ENCODE measurements around the gene BLTP3A.
A peak's percentile ranks its signal among the peaks of the same experiment; 100 is the strongest.
"Not testable (repeated sequence)": the region's sequence is repeated elsewhere in the genome, so short reads cannot be mapped to it uniquely, and the experiment has no call there.

Gene BLTP3A, protein sequence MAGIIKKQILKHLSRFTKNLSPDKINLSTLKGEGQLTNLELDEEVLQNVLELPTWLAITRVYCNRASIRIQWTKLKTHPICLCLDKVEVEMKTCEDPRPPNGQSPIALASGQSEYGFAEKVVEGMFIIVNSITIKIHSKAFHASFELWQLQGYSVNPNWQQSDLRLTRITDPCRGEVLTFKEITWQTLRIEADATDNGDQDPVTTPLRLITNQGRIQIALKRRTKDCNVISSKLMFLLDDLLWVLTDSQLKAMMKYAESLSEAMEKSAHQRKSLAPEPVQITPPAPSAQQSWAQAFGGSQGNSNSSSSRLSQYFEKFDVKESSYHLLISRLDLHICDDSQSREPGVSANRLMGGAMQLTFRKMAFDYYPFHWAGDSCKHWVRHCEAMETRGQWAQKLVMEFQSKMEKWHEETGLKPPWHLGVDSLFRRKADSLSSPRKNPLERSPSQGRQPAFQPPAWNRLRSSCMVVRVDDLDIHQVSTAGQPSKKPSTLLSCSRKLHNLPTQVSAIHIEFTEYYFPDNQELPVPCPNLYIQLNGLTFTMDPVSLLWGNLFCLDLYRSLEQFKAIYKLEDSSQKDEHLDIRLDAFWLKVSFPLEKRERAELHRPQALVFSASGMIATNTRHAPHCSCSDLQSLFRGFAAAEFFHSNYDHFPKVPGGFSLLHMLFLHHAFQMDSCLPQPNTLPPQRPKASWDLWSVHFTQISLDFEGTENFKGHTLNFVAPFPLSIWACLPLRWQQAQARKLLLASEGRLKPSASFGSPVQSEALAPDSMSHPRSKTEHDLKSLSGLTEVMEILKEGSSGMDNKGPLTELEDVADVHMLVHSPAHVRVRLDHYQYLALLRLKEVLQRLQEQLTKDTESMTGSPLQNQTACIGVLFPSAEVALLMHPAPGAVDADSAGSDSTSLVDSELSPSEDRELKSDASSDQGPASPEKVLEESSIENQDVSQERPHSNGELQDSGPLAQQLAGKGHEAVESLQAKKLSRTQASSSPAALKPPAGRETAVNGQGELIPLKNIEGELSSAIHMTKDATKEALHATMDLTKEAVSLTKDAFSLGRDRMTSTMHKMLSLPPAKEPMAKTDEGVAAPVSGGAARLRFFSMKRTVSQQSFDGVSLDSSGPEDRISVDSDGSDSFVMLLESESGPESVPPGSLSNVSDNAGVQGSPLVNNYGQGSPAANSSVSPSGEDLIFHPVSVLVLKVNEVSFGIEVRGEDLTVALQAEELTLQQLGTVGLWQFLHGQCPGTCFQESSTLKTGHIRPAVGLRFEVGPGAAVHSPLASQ (N-terminal part only)

DNA sequence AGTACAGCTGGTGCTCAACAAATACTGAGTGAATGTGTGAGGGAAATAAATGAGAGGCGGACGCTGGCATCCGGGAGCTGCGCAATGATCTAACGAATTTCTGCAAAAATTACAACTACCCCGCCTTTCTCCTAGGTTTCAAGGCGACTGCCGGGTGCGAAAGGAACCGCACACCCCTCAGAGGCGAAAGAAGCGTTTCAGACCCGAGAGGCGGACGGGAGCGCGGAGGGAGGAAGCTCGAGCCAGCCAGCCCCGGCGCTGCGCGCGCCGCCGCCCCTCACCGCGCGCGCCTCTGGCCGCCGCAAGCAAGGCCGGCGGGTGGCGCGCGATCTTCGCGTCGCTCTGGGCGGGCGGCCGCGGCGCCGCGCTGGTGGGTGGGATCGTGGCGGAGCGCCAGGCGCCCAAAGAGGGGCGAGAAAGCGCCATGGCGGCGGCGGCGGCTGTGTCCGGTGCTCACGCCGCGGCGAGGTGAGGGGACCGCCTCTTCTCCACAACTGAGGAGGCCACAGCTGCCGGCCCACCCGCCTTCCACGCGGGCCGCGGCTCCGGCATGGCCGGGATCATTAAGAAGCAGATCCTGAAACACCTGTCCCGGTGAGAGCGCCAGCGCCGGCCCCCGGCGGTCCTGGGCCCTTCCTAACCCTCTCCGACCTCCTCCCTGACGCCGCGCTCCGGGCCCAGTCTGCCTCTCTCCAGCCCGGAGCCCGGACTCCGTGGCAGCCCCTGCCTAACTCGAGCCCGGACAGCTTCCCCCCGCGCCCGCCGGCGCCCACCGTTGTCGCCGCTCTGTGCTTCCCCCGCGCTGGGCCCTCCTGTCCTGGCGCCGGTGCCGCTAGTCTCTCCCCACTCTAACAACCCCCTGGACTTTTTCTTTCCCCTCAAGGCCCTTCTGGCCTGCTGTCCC, at the start of gene BLTP3A:
Gene BLTP3A, plus strand, starts transcription at position 383 of the 904 bp plus-strand sequence. Its CDS starts 168 bp downstream, at position 551.
- peak; percentile 74 to 81 for DNase-seq

DNA sequence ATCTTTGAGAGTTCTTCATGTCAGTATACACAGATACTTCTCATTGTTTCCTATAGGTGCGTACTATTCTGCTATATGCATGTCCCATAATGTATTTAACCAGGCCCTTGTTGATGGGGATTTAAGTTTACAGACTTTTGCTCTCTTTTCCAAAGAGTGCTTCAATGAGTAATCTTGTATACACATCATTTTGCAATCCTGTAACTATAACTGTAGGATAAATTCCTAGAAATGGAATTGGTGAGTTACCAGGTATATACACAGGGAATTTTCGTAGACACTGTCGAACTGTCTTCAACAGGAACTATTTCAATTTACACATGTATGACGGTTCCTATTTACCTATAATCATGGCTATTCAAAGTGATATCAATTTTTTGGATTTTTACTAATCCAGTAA, 49.8 kb upstream of the BLTP3A start:
- DNase-seq = no peak

DNA sequence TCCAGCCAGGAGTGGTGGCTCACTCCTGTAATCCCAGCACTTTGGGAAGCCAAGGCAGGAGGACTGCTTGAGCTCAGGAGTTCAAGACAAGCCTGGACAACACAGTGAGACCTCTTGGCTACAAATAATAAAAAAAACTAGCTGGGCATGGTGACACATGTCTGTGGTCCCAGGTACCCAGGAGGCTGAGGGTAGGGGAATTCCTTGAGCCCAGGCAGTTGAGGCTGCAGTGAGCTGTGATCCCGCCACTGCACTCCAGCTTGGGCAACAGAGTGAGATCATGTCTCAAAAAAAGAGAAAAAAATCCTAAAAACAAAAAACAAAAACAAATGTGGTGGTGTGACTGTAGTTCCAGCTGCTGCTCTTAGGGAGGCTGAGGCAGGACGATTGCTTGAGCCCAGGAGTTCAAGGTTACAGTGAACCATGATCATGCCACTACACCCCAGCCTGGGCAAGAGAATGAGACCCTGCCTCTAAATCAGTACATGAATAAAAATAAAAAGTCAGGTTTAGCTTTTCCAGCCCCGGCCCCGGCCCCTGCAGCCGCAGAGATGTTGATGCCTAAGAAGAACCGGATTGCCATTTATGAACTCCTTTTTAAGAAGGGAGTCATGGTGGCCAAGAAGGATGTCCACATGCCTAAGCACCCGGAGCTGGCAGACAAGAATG, 48.1 kb upstream of the BLTP3A start:
- no peak for DNase-seq

DNA sequence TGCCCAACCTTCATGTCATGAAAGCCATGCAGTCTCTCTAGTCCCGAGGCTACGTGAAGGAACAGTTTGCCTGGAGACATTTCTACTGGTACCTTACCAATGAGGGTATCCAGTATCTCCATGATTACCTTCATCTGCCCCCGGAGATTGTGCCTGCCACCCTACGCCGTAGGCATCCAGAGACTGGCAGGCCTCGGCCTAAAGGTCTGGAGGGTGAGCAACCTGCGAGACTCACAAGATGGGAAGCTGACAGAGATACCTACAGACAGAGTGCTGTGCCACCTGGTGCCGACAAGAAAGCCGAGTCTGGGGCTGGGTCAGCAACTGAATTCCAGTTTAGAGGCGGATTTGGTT, 47.6 kb upstream of the BLTP3A start:
- not testable (repeated sequence) for DNase-seq

DNA sequence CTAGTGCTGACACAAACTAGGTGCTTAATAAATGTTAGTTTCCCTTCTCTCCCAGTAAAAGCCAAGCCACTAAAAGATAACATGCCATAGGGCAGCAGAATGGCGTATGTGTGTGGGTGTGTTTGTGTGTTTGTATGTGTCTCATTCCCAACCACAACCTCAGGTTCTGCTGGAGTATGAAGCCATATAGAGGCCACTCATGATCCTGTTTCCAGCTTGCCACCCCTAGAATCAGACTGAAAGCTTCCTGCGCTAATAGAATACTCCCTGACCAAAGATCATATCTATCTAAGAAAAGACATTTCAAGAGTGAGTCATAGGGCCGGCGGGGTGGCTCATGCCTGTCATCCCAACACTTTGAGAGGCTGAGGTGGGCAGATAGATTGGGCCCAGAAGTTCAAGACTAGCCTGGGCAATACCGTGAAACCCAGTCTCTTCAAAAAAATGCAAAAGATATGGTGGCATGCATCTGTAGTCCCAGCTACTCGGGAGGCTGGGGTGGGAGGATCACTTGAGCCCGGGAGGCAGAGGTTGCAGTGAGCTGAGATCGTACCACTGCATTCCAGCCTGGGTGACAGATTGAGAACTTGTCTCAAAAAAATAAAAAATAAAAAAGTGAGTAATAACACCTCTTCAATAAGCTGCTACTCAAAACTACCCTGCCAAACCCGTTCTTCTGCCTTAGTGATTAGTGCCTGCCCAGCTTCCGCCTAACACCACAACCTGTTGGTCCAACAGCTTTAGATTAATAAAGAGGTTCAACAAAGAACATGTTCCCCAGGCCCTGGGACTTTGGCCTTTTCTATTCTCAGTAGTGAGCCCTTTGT, 46.4 kb upstream of the BLTP3A start:
- DNase-seq = no peak

DNA sequence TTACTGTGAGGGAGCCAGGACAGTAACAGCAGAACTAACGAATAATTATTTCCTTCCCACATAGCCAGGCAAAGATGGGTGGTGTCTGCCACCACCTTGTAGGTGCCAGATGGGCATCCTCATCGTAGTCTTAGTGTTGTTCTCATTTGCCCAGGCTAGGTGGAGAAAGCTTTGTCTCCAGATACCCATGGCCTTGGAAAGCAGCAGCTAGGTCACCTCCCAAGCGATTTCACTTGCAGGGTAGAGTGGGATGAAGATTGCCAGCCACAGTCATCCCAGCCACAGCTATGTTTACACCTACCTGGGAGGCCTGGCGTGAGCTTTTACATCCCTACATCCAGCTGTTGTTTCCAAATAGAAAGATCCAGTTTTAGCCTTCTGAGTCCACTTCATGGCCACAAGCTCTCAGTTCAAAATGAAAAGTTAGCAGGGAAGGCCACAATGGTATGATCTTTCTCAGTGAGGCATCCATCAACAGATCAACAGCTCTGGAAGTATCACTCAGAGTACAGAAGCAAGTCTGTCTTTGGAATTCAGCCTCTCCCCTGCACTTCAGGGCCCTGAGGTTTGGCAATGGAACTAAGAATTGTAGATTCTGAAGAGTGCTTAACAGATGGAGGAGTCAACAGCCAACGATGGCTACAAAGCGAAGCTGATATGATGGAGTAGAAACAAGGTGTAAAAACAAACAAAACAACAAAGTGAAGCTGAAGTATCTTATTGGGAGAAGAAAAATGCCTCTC, 45.6 kb upstream of the BLTP3A start:
- no peak for DNase-seq

DNA sequence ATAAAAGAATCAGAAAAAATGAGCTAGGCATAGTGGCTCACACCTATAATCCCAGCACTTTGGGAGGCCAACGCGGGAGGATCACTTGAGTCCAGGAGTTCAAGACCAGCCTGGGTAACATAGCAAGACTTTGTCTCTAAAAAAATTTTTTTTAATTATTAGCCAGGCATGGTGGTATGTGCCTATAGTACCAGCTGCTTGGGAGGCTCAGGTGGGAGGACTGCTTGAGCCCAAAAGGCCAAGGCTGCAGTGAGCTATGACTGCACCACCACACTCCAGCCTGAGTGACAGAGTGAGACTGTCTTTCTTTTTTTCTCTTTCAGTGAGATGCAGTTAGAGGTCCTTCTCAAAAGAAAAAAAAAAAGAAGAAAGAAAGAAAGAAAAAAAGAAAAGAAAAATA, 43.1 kb upstream of the BLTP3A start:
- DNase-seq = no peak

DNA sequence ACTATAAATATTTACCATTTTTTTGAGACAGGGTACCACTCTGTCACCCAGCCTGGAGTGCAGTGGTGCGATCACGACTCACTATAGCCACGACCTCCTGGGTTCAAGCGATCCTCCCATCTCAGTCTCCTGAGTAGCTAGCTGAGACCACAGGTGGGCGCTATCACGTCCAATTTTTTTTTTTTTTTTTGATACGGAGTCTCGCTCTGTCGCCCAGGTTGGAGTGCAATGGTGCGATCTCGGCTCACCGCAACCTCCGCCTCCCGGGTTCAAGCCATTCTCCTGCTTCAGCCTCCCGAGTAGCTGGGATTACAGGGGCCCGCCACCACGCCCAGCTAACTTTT, 35.4 kb upstream of the BLTP3A start:
- DNase-seq = peak in 1 of 2 donors; percentile 36

DNA sequence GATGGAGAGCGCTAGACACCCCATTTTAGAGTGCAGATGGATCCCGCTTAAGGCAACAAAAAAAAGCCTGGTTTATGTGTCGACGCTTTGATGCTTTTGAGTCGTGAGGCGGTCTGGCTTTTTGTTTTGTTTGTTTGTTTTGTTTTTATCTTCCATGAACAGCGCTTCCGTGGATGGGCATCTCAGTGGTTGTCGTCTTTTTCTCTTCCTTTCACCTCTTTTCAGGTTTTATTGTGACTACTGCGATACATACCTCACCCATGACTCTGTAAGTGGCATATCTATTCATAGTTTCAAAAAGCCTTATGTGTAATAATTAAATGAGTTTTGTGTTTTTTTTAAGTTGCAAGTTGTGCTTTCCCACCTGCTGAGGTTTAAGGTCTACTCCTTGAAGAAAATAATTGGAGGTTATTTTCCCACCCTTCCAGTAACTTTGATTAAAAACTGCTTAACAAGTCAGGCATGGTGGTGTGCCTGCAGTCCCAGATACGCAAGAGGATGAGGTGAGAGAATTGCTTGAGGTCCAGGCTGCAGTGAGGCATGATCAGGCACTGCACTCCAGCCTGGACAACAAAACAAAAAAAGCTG, 34.1 kb upstream of the BLTP3A start:
- no peak for DNase-seq

DNA sequence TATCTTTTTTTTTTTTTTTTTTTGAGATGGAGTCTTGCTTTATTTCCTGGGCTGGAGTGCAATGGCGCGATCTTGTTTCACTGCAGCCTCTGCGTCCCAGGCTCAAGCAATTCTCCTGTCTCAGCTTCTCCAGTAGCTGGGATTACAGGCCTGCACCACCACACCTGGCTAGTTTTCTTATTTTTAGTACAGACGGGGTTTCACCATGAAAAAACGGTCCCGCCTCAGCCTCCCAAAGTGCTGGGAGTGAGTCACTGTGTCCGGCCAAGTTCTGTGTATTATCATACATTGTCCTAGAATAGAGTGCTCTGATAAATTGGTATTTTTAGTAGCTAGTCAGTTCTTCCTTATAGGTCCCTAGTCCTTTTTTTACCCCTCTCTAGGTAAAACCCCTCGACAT, 31.8 kb upstream of the BLTP3A start:
- no peak for DNase-seq

DNA sequence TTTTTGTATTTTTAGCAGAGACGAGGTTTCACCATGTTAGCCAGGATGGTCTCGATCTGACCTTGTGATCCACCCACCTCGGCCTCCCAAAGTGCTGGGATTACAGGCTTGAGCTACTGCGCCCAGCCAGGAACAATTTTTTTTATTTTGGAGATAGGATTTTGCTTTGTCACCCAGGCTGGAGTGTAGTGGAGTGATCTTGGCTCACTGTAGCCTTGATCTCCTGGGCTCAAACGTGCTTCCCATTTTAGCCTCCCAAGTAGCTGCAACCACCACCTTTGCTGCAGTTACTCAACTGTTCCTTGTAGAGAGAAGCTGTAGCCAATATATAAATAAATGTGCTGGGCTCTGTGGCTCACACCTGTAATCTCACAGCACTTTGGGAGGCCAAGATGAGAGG, 30.2 kb upstream of the BLTP3A start:
- DNase-seq = not testable (repeated sequence)

DNA sequence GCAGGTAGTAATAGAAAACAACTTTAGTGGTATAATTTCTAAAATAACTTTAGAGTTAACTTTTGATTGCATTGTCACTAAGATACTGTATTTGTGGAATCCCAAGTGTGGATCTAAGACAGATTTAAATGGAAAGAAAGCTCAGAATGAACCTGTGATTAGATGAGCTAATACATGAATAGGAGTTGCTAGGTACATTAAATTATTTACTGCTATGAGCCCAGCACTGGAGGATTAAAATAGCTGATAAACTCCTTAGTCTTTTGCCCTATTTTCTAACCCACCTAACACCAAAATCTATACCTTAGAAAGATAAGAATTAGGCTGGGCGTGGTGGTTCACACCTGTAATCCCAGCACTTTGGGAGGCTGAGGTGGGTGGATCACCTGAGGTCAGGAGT, 23.7 kb upstream of the BLTP3A start:
- no peak for DNase-seq

DNA sequence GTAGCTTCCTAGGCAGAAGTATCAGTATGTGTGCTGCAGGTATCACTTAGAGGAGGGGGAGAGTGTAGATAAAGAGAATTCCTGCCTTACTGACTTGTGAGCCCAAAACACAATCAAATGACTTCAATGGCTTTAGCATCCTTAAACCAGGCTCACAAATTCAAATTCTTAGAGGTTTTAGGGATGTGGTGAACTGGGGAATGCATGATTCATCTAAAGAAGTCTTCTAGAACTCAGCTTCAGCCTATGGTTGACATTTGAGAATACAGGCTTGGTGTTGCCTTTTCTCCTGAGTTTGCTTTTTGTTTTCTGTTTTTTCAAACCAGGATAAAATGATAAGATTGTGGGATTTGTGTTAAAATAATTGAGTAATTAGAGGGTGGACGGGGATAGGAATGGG, 20.2 kb upstream of the BLTP3A start:
- no peak for DNase-seq

DNA sequence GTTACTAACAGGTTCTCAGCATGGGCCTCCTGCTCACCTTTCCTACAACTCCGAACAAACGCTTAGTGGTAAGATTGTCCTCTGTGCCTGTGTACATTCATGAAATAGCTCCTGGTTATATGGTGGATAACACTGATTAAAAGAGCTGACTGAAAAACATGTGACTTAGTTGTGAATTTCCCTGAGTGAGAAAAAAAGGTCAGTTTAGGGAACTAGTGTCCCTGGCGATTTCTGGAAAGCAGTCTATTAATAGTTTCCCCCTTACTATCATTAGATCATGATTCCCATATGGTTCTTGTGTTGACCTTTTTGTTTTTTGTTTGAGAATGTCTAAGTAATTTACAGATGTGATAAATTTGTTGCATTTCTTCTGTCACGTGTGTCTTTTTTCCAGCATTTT, 18.9 kb upstream of the BLTP3A start:
- DNase-seq = peak; percentile 69 to 88

DNA sequence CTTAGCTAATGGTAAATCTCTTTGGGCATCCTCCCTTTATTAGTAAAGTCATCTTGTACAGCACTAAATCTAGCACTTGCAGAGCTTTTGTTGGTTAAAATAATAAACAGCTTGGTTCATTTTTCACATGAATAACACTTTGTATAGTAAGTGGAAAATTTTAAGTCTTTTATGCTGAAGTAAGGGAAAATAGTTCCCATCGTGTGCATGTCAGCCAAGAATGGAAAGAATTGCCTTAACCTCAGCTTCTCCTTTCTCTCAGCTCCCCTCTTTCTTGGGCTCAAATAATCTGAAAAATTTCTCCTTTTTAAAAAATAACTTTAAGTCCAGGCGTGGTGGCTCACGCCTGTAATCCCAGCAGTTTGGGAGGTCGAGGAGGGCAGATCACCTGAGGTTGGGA, 18.0 kb upstream of the BLTP3A start:
- DNase-seq = peak; percentile 17 to 38

DNA sequence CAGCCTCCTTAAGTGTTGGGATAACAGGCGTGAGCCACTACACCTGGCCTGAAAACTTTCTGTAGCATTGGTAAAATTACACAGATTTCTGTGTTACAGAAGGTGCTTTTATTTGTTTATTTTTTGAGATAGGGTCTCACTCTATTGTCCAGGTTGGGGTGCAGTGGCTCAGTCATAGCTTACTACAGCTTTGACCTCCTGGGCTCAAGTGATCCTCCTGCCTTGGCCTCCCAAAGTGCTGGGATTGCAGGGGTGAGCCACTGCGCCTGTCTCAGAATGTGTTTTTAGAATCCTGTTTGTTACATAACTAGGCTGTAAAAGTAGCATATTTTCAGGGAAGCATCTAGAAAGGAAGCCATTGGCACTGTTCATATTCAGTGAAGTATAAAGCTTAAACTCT, 16.9 kb upstream of the BLTP3A start:
- DNase-seq = no peak

DNA sequence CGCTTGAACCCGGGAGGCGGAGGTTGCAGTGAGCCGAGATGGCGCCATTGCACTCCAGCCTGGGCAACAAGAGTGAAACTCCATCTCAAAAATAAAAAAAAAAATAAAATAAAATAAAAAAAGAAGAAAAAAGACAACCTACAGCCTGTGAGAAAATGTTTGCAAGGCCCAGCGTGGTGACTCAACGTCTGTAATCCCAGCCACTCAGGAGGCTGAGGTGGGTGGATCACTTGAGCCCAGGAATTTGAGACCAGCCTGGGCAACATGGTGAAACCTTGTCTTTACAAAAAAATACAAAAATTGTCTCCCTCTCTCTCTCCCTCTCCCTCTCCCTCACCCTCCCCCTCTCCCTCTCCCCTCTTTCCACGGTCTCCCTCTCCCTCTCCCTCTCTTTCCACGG, 6.5 kb upstream of the BLTP3A start:
- peak in 1 of 2 donors; percentile 41 for DNase-seq

DNA sequence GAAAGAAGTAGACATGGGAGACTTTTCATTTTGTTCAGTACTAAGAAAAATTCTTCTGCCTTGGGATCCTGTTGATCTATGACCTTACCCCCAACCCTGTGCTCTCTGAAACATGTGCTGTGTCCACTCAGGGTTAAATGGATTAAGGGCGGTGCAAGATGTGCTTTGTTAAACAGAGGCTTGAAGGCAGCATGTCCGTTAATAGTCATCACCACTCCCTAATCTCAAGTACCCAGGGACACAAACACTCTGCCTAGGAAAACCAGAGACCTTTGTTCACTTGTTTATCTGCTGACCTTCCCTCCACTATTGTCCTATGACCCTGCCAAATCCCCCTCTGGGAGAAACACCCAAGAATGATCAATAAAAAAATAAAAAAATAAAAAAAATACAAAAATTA, 4.7 kb upstream of the BLTP3A start:
- DNase-seq = not testable (repeated sequence)

DNA sequence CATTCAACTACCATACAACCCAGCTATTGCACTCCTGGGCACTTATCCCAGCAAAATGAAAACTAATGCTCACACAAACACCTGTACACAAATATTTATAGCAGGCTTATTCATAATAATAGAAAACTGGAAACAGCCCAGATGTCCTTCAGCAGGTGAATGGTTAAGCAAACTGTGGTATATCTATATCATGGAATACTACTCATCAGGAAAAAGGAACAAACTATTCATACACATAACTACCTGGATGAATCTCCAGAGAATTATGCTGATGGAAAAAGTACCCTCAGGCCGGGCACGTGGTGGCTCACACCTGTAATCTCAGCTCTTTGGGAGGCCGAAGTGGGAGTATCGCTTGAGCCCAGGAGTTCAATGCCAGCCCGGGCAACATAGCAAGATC, 3.8 kb upstream of the BLTP3A start:
- DNase-seq = no peak
